ENCODE data around the gene SCN2B.

SCN2B gene

DNA sequence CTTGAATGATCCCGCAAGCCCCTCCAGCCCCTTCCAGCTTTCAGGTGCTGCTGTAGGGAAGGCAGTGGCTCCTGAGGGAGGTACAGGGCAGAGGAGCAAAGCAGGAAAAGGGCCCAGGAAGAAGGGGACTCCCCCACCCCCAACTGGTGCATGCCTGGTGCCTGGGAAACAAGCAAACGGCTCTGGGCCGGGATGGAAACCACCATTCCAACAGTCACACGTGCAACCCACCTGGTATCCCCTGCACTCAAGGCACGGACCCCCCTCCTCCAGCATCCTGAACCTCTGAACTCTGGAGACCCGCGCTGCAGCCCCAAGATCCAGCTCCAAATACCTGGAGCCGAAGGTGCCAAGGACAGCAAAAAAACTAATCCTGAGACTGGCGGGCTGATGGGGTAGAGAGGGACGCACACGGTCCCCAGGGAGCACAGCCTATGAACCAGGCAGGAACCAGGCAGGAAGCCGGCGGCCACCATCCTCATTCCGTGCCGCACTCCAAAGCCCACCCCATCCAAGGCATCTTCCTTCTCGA lies 24.4 kb downstream of the SCN2B start:
- DNase-seq: no peak

GRCh38 chr11:118151431-118151830 lies 25.0 kb downstream of the SCN2B start:
- no peak for DNase-seq

DNA sequence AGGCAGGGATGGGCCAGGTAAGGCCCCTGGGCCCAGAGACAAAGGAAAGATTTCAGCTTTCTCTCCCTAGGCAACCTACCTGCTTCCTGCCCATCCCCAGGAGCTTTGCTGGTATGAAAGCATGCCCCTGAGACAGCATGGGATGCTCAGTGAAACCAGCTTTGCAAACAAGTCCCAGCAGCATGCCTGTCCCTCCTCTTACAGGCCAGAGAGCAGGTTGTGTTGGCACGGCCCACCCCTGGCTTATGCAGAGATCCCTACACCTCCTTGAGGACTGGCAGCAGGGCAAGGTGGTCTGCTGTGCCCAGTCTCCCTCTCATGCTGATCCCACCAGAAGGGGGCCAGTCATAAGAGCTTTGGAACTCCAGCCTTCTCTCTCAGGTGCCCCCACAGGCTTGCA lies 26.9 kb downstream of the SCN2B start:
- no peak for DNase-seq

DNA sequence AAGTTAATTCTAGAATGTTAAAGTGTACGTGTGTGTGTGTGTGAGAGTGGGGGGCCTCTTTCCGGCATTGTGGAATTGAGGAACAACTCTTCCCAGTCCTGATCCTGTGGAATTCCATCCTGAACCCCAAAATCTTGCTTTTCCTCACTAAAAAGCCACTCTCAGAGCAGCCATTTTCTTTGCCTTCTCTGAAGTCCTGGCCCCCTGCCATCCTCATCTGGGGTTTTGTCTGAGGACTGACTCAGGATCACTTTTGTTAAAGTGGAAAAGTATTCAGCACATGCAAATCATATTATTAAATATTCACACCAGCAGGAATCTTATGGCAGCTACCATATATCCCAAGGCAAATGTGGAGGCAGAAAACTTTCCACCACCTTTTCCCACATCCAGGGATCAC lies 27.6 kb downstream of the SCN2B start:
- DNase-seq: no peak

- no peak for DNase-seq
These were observed 28.2 kb downstream of the SCN2B start for GRCh38 chr11:118148240-118148639.

DNA sequence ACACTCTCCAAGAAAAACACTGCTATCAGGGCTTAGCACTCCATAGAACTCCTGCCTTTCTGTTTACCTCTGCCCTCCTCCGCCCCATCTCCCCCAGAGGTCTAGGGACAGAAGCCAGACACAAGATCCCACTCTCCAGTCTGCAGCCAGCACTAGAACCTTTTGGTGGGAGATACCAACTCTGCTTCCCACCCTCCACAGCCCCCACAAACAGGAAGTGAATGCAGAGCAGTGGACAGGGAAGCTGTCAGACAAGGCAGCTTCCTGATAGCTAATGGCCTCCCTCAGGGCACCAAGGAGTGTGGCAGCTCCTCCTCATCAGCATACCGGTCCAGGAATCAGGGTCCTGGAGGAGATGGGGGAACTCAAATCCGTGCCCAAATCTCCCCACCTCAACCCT lies 28.9 kb downstream of the SCN2B start:
- no peak for DNase-seq

- DNase-seq: no peak
These were observed 29.9 kb downstream of the SCN2B start for GRCh38 chr11:118146554-118146953.

- peak; percentile 93 for DNase-seq
These were observed 30.9 kb downstream of the SCN2B start for GRCh38 chr11:118145285-118146227.

GRCh38 chr11:118144301-118145268 lies 31.9 kb downstream of the SCN2B start:
- DNase-seq: no peak

GRCh38 chr11:118143661-118144185 lies 32.7 kb downstream of the SCN2B start:
- no peak for DNase-seq

- no peak for DNase-seq
These were observed 33.6 kb downstream of the SCN2B start for GRCh38 chr11:118142809-118143208.

GRCh38 chr11:118142081-118142480 lies 34.4 kb downstream of the SCN2B start:
- DNase-seq: no peak

DNA sequence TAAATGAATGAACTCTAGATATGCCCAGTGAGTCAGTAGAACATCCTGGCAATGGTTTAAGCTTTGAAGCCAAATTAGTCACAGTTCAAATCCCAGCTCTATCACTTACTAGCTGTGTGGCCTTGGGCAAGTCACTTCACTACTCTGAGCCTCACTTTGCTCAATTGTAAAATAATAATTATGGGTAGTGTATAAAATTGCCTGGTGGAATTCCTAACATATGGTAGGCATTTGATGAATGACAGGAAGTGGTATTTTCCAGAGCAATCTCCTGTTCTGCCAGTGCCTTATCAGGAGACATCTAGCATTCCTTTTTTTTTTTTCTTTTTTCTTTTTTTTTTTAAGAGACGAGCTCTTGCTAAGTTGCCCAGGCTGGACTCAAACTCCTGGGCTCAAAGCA lies 36.9 kb downstream of the SCN2B start:
- DNase-seq: no peak

- no peak for DNase-seq
These were observed 37.5 kb downstream of the SCN2B start for GRCh38 chr11:118138839-118139420.

- DNase-seq: no peak
These were observed 39.6 kb downstream of the SCN2B start for GRCh38 chr11:118136801-118137200.

DNA sequence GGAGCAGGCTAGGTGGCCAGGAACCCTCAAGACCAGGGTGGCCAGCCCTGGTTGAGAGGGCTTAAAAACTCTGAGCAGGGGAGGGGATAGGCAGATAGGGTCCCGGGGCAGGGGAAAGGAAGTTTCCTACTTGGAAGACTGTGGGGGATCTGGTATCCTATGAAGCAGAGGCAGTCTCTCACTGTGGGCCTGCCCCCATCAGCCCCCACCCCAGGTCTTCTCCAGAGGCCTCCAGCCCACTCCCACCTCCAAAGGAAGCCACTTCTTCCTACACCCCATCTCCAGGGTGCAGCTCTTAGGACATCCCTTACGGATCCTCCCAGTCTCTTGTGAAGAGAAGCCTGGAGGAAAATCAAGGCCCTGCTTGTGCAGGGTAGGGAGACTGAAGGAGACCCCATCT lies 40.1 kb downstream of the SCN2B start:
- no peak for DNase-seq

DNA sequence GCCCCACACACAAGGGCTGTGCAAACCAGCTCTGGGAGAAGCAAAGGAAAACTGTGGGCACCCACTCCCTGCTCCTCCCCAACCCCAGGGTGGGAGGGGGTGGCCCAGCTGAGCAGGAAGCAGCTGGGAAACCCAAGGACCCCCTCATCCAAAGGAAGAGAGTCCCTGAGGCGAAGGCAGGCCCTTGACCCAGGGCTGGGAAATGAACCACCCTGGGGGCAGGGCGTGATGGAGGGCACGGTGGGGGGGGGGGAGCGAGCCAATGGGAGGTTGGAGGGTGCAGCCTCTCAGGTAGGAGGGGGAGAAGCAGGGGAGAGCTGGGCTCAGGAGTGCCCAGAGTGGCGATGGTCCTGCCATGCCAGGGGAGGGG lies 40.7 kb downstream of the SCN2B start:
- no peak for DNase-seq

DNA sequence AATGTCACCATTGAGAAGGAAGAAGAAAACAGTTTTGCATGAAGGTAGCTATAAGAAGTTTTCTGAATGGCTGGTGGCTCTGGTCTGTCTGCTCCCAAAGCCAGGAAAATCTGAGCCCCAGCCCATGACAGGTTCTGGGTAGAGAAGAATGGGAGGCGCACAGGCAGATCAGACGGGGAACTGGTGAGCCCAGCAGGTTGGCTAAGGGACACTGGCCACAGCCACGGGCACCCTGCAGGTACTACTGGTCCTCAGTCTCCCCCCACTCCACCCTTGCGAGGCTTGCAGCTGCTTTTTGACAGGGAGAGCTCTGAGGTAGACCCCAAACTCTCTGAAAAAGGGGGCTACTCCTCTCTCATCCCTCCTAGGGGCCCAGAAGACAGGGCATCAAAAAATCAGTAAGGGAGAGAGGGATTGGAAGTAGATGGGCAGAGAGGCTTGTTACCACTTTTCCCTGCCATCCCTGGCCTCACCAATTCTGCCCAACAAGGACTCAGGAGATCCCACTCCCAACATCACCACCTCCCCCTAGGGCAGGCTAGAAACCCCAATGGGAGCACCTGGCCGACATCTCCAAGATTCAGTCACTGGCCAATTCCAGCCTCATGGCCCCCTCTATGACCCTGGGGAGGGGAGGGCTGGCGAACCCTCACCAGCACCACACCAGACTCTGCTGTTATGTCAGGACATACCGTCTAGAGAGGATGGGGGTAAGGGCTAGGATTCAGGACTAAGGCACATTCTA lies 41.2 kb downstream of the SCN2B start:
- DNase-seq: no peak

- DNase-seq: no peak
These were observed 42.6 kb downstream of the SCN2B start for GRCh38 chr11:118133816-118134215.

GRCh38 chr11:118132385-118133151 lies 43.9 kb downstream of the SCN2B start:
- no peak for DNase-seq

DNA sequence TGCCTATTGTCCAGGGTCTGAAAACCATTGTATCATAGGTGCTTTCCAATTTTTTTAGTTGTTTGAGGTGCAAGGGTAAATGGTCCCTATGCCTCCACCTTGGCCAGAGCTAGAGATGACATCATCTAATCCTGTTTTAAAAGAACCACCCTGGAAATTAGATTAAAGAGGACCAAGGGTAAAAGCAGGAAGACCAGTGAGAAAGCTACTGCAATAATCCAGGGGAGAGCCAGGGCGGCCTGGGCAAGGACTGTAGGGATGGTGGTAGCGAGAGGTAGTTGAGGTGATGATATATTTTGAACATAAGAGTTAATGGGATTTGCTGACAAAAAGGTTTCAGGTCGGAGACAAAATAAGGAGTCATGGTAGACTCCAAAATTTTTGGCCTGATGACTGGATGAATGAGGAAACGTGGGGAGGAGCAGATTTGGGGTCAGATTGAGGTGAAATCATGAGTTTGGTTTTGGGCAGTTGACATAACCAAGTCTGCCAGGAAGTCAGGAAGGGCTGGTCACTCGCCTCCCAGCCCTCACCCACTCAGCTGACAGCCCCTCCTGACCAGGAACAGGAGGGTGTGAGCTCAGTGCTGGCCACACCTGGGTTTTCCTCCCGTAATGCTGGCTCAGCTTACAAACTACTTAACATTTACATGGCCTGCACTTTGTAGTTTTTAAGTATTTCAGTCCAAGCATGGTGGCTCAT lies 46.8 kb downstream of the SCN2B start:
- DNase-seq: no peak
